SJSA1 (cell line): Measurements from ENCODE around the gene GALNT10. TPM values are rescaled to one million over a fixed set of nuclear protein-coding genes. Genes with fewer than 3 reads are reported as not detected.

Experiments used
- DNase-seq, 2 experiments: peaks; one replicate each; pipeline ENCODE4 v3.0.0-alpha.2; 2015 to 2020; ENCODE audit warnings: low spot score in 2 of 2, low read depth in 1 of 2
- H3K27ac ChIP-seq: fragments of 250-450 bp; sonication (Bioruptor Pico); 2 replicates; pipeline ENCODE4 v1.5.1; 2020; ENCODE audit warnings: mild to moderate bottlenecking, moderate library complexity
- H3K27me3 ChIP-seq: fragments of 250-450 bp; sonication (Bioruptor Pico); replicated peaks from 2 replicates; pipeline ENCODE4 v1.5.1; 2020; ENCODE audit warnings: mild to moderate bottlenecking, moderate library complexity
- H3K36me3 ChIP-seq: fragments of 250-450 bp; sonication (Bioruptor Pico); 2 replicates; pipeline ENCODE4 v1.5.1; 2020; ENCODE audit warnings: mild to moderate bottlenecking
- H3K4me1 ChIP-seq: fragments of 250-450 bp; sonication (Bioruptor Pico); replicated peaks from 2 replicates; pipeline ENCODE4 v1.6.1; 2021; ENCODE audit warnings: mild to moderate bottlenecking
- H3K4me3 ChIP-seq: fragments of 250-450 bp; sonication (Bioruptor Pico); 2 replicates; pipeline ENCODE4 v1.5.1; 2020; ENCODE audit warnings: mild to moderate bottlenecking
- H3K9me3 ChIP-seq: fragments of 250-450 bp; sonication (Bioruptor Pico); replicated peaks from 2 replicates; pipeline ENCODE4 v1.5.1; 2020; ENCODE audit warnings: mild to moderate bottlenecking
- total RNA-seq: library from RNA; depleted of rRNA; stranded (reverse); fragments of >200 nt; shearing (Covaris generic); gene quantifications from 2 replicates; pipeline ENCODE4 v1.2.3, GENCODE V29; 2014

GALNT10 gene
- total RNA-seq, 1 experiment from 2014 or later, result 61.9 TPM

DNA sequence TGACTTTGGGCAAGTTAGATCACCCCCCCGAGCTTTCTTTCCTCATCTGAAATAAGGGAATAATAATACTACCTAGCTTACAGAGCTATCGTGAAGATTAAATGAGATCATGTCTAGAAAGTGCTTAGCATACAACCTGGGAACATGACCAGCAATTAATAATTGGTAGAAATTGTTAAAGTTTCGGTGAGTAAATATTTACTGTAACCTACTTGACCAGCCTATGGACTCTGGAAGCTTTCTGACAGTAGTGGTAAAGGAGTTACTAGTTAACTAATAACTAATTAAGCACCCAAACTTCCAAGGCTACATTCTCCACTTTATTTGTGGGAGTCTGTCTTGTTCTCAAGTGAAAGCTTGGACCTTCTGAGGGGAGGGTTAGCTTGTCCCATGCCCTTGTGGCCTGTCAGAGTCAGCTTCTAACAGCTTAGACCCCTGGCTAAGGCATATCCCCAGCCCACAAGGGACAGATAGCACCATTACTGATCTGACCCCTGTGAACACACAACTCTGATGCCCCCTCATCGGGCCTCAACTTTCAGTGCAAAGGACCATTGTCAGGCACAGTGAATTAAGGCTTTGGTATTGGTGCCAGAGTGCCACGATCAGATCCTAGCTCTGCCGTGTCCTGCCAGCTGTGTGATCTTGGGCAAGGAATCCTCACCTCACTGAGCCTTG, 196.6 kb downstream of the GALNT10 start:
- H3K4me1 ChIP-seq, result peaks cover 14% of the 10 kb centered on the region
- H3K27ac ChIP-seq, result no peak overlapping the region
- DNase-seq, result no peak
- H3K4me3 ChIP-seq, result no peak overlapping the region
- H3K9me3 ChIP-seq, result no peaks in the 10 kb centered on the region
- H3K36me3 ChIP-seq, result peaks cover 68% of the 10 kb centered on the region
- no peaks in the 10 kb centered on the region for H3K27me3 ChIP-seq

DNA sequence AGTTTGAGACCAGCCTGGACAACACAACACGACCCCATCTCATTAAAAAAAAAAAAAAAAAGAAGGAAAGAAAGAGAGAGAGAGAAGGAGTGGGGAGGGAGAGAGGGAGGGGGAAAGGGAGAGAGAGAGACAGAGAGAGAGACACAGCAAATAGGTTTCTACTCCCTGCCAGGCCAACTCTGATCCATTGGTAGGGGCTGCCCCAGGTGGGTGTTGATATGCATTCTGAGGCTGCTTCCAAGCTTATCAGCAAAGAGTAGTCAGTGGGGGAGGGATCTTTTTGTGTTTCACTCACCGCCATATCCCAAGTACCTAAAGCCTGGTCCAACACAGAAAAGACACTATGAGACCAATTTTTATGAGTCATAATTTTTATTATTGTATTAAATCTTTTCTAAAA, 198.3 kb downstream of the GALNT10 start:
- Histone ChIP-seq H3K4me3 (no peak overlapping the region), H3K27me3 (no peaks in the 10 kb centered on the region), H3K36me3 (peaks cover 62% of the 10 kb centered on the region), H3K27ac (no peak overlapping the region), H3K4me1 (peaks cover 14% of the 10 kb centered on the region), H3K9me3 (no peaks in the 10 kb centered on the region)
- no peak for DNase-seq

DNA sequence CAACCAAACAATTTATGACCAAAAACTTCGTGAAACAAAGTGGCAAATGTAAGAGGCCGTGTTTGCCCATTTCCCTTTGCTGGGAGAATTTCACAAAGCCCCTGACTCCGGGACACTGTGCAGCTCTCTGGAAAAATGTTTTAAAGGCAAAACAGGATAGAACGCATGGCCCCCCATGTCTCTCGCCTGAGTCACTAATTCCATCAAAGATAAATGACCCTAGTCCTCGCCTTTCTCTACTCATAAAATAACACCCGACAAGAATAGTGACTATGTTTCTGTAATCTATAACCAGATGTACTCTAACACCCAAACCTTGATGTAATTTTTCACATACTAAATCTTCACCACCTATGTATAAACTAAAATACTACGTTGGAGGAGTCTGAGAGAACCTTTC, 199.6 kb downstream of the GALNT10 start:
- no peak overlapping the region for H3K4me3 ChIP-seq
- H3K27me3 ChIP-seq, result no peaks in the 10 kb centered on the region
- peak; percentile 64 to 78 for DNase-seq
- peak overlapping the region; percentile 67 for H3K27ac ChIP-seq
- H3K9me3 ChIP-seq, result no peaks in the 10 kb centered on the region
- H3K4me1 ChIP-seq, result peaks cover 14% of the 10 kb centered on the region
- H3K36me3 ChIP-seq, result peaks cover 55% of the 10 kb centered on the region

DNA sequence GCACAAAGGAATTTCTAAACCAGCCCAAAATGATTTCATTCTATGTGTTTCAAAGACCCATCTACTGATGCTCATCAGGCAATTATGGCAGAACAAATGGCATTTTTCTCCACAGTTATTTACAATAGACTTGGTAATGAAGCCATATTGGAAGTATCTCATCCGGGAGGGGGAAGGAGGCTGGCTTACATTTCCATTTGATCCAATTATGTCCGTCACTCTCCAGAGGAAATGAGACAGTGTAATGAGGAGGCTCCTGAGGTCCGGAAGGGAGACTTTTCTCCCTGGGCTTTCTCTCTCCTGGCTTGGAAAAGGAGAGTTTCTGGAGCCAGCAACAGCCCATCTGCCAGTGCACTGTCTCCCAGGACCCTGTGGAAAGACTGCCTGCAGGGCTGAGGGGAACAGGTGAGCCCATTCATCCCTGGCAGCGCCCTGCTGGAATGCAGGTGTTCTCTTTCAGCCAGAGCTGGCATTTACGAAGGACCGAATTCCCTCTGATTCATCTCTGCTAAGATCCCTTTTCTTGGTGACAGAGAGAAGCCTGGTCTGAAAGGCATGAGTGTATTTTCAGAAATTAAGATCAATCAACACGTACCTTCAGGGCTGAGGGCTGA, 200.3 kb downstream of the GALNT10 start:
- no peaks in the 10 kb centered on the region for H3K9me3 ChIP-seq
- H3K27me3 ChIP-seq, result no peaks in the 10 kb centered on the region
- no peak overlapping the region for H3K4me3 ChIP-seq
- H3K36me3 ChIP-seq, result peaks cover 53% of the 10 kb centered on the region
- peaks cover 14% of the 10 kb centered on the region for H3K4me1 ChIP-seq
- H3K27ac ChIP-seq, result peak overlapping the region; percentile 67
- no peak for DNase-seq

DNA sequence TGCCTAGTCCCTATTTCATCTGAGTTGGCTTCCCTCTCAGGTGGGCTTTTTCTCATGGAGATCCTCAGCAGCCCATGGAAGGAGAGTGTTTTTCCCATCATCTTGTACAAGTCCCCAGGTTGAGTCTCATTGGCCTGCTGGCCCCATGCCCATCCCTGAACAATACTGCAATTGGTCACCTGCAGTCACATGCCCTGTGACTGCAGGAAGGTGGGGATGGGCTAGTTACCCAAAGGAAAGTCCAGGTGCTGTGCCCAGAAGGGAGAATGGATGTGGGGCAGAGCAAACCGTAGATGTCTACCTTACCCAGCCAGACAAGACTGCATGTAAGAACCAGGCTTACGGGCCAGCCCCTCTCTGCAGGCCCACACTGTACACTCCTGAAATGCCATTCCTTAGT, 201.3 kb downstream of the GALNT10 start:
- no peak for DNase-seq
- Histone ChIP-seq H3K4me1 (peaks cover 14% of the 10 kb centered on the region), H3K4me3 (no peak overlapping the region), H3K27me3 (no peaks in the 10 kb centered on the region), H3K36me3 (peaks cover 52% of the 10 kb centered on the region), H3K9me3 (no peaks in the 10 kb centered on the region), H3K27ac (no peak overlapping the region)

DNA sequence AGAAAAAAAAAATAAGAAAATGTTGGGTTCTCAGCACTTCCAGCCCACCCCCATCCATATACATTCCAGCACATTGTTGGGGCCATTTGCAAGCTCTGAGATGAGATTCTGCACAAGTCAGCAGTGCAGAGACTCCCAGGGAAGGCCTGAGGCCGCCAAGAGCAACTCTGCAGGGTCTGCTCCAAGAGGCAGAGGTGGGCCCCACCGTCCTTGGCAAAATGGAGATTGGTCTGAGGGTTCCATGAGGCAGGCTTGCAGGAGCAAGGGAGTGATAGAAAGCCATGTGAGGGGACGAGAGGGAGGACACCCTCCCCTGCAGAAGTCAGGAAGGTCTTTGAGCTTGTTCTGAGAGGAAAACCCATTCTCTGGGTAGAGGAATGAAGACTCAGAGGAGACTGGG, 203.3 kb downstream of the GALNT10 start:
- Histone ChIP-seq H3K27me3 (no peaks in the 10 kb centered on the region), H3K4me3 (no peak overlapping the region), H3K9me3 (no peaks in the 10 kb centered on the region), H3K4me1 (peaks cover 14% of the 10 kb centered on the region), H3K36me3 (peaks cover 51% of the 10 kb centered on the region), H3K27ac (no peak overlapping the region)
- DNase-seq, result no peak

DNA sequence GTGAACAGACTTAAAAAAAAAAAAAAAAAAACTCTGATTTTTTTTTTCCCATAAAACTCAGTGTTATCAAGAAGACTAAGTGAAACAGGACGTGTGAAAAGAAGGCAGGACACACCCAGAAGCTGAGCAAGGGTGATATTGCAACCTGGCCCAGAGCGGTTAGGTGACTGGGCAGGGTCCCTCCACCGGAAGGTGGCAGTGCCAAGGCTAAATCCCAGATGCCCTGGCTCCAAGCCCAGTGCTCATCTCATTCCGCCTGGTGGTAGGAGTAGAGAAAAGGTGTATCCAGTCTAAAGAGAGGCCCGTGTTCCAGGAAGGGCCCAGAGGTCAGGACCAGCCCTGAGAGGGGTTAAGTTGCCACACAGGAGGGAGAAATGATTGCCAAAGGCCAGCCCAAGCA, 203.8 kb downstream of the GALNT10 start:
- no peaks in the 10 kb centered on the region for H3K27me3 ChIP-seq
- DNase-seq, result no peak
- H3K4me3 ChIP-seq, result no peak overlapping the region
- H3K9me3 ChIP-seq, result no peaks in the 10 kb centered on the region
- H3K27ac ChIP-seq, result no peak overlapping the region
- peaks cover 14% of the 10 kb centered on the region for H3K4me1 ChIP-seq
- peaks cover 51% of the 10 kb centered on the region for H3K36me3 ChIP-seq

DNA sequence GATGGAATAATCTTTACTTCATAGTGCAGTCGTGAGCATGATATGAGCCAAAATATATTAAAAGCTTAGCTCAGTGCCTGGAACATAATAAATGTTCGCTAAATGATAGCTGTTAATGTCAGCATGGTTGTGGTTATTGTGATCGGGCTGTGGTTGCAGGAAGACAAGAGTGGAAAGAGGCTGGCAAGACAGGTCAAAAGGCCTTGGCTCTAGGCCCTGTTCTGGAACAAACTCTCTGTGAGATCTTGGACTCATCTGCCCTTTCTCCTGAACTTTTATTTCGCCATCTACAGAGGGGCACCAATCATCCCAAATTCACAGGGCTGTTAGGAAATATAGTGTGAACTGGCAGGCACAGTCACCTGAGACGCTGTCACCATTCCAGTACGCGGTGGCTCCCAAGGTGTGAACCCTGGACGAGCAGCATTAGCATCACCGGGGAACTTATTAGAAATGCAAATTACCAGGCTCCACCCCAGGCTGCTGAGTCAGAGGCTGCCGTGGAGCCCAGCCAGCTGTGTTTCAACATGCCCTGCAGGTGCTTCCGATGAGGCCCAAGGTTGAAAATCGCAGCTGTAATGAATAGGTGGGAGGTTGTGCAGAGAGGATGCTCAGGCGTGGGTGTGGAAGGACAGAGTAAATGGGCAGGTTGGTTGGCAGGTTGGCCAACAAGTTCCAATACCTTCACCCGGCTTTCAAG, 205.0 kb downstream of the GALNT10 start:
- no peak for DNase-seq
- Histone ChIP-seq H3K9me3 (no peaks in the 10 kb centered on the region), H3K36me3 (peaks cover 48% of the 10 kb centered on the region), H3K4me3 (no peak overlapping the region), H3K27ac (no peak overlapping the region), H3K27me3 (no peaks in the 10 kb centered on the region), H3K4me1 (peaks cover 5% of the 10 kb centered on the region)

DNA sequence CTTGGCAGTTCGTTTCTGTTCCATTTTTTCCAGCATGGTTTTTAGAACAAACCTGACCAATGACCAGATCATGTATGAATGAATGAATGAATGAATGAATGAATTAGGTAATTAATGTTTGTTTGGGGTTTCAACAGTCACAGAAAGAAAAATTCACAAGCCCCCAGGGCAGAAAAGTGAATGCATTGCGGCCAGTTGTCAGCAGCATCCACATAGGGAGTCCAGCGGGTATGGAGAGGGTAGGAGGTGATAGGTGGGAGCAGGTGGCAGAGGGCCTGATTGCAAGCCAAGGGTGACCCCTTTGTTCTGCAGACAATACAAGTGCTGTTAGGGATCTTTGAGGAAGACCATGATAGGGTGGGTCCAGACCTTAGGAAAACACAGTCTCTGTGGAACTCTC, 205.6 kb downstream of the GALNT10 start:
- no peaks in the 10 kb centered on the region for H3K9me3 ChIP-seq
- no peaks in the 10 kb centered on the region; the same call in 1 of the 2 replicates for H3K4me1 ChIP-seq
- no peaks in the 10 kb centered on the region for H3K27me3 ChIP-seq
- no peak for DNase-seq
- H3K4me3 ChIP-seq, result no peak overlapping the region
- no peak overlapping the region for H3K27ac ChIP-seq
- H3K36me3 ChIP-seq, result peaks cover 42% of the 10 kb centered on the region

DNA sequence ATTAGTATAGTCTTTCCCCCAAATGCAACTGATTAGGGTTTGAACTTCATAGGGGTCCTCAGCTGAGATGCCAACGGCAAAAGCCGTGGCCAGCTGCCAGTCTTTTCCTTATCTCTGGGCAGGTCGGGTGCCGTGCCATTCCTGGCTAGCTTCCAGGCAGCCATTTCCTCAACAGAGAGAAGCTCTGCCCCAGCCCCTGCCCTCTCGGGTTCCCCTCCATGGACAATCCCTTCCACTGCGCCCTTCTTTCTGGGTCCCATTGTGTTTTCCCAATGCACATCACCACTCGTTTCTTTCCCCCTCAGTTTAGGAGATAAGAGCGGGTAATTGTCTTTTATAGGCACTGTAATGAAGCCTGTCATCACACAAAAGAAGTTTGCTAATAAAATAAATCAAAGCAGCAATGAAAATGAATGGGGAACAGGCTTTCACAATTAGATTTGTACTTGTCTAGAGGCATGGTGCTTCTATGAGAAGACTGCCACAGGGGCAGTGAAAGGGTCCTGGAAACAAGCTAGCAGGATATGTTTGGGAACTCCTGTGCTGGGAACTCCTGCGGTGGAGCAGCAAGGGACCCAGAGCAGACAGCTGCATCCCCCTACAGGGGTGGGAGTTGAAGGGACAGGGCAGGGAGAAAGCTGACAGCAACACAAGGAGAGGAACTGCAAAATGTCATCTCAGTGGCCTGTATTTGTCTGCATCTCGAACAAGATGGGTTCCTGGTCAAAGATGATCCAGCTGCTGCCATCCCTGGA, 207.3 kb downstream of the GALNT10 start:
- no peaks in the 10 kb centered on the region for H3K4me1 ChIP-seq
- no peaks in the 10 kb centered on the region for H3K9me3 ChIP-seq
- peaks cover 26% of the 10 kb centered on the region; the same call in 1 of the 2 replicates for H3K36me3 ChIP-seq
- H3K27me3 ChIP-seq, result no peaks in the 10 kb centered on the region
- DNase-seq, result no peak
- no peak overlapping the region for H3K4me3 ChIP-seq
- no peak overlapping the region for H3K27ac ChIP-seq

DNA sequence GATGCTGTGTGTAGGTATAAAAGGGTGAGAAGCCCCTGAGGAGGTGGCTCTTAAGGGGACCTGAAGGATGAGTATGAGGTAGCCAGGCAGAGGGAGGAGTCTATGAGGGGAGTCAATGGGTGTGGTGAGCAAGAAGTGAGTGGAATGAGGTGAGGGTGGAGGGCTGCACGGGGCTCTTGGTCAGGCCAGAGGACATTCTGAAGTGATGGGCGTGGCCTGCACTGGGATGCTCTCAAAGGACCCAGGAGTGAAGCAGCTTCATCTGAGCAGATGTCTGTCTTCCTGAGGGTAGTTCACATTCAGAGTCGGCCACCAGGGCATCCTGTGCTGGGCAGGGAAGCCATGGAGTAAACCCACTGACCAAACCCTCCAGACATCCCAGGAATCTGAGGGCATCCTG, 210.1 kb downstream of the GALNT10 start:
- H3K27me3 ChIP-seq, result no peaks in the 10 kb centered on the region
- no peak overlapping the region for H3K27ac ChIP-seq
- no peaks in the 10 kb centered on the region for H3K9me3 ChIP-seq
- H3K4me3 ChIP-seq, result no peak overlapping the region
- peaks cover 20% of the 10 kb centered on the region for H3K36me3 ChIP-seq
- peaks cover 12% of the 10 kb centered on the region for H3K4me1 ChIP-seq
- no peak for DNase-seq

DNA sequence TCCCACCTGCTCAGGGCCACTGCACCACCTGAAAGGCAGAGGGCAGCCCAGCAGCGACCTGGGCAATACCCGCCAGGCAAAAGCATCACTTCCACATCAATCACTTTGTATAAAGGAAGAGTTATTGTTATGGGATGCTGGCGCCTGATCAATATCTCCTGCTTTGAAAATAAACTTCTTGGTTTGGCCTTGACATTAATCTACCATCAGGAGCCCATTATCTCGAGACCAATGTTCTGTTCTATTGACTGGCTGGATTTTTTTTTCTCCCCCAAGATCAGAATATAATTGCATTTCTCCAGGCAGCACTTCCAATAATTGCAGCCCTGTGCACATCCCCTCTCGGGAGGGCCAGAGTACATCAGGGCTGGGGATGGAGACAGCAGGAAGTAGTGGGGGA, 210.8 kb downstream of the GALNT10 start:
- no peak for DNase-seq
- Histone ChIP-seq H3K9me3 (no peaks in the 10 kb centered on the region), H3K4me3 (no peak overlapping the region), H3K36me3 (peaks cover 17% of the 10 kb centered on the region), H3K27me3 (no peaks in the 10 kb centered on the region), H3K4me1 (peaks cover 18% of the 10 kb centered on the region), H3K27ac (no peak overlapping the region)

DNA sequence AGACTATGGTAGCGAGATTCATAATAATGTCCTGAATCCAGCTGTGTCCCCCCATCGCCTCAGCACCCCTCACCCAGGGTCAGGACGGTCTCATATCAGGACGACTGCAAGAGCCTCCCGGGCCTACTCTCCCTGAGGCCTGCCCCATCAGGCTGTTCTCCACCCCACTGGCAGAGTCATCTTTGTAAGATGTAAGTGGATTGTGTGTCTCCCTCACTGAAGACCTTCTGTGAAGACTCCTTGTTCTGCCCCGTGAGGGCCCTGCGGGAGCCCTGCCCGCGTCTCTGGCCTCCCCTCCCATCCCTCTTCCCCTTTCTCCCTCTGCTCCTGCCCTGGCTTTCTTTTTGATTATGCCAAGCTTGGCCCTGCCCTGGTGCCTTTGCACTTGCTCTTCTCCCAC, 211.4 kb downstream of the GALNT10 start:
- Histone ChIP-seq H3K4me3 (no peak overlapping the region), H3K27ac (no peak overlapping the region), H3K4me1 (peaks cover 21% of the 10 kb centered on the region), H3K36me3 (peaks cover 17% of the 10 kb centered on the region), H3K27me3 (no peaks in the 10 kb centered on the region), H3K9me3 (no peaks in the 10 kb centered on the region)
- no peak for DNase-seq

DNA sequence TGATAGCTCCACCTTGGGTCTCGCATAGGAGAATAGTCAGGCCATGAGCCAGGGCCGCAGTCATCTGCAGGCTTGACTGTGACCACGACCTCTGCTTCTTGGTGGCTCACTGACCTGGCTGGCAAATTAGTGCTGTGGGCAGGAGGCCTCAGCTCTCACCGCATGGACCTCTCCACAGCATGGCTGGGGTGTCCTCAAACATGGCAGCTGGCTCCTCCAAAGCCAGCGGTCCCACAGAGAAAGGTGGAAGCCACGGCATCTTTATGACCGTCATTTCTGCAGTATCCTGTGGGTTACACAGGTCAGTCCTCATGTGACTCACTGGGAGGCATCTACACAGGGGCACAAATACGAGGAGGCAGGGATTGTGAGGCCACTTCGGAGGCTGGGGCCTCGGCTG, 212.1 kb downstream of the GALNT10 start:
- H3K27ac ChIP-seq, result no peak overlapping the region
- peaks cover 21% of the 10 kb centered on the region for H3K4me1 ChIP-seq
- H3K36me3 ChIP-seq, result peaks cover 14% of the 10 kb centered on the region
- no peak for DNase-seq
- no peaks in the 10 kb centered on the region for H3K27me3 ChIP-seq
- H3K4me3 ChIP-seq, result no peak overlapping the region
- no peaks in the 10 kb centered on the region for H3K9me3 ChIP-seq
